Stimulated activated CD4-positive, alpha-beta T cell treated with anti-CD3 and anti-CD28 coated beads, Interleukin-12 subunit alpha, Interleukin-12 subunit beta, amount 100 ng/mL, for 4 hours (primary cell): ENCODE measurements around the gene GJD2.

Experiments
- DNase-seq: peaks from one replicate; pipeline ENCODE4 v3.0.0-alpha.2; 2020

The GJD2 gene

GRCh38 chr15:34772312-34772711 is 17.5 kb upstream of the GJD2 start:
- no peak for DNase-seq

GRCh38 chr15:34769711-34770110 is 14.9 kb upstream of the GJD2 start:
- DNase-seq: no peak

GRCh38 chr15:34768530-34768929 is 13.7 kb upstream of the GJD2 start:
- no peak for DNase-seq

GRCh38 chr15:34765741-34766140 is 10.9 kb upstream of the GJD2 start:
- DNase-seq: no peak

- DNase-seq: no peak
These were observed 6.1 kb upstream of the GJD2 start for GRCh38 chr15:34760909-34761308.

GRCh38 chr15:34759992-34760391 is 5.2 kb upstream of the GJD2 start:
- no peak for DNase-seq

- no peak for DNase-seq
These were observed 4.5 kb upstream of the GJD2 start for GRCh38 chr15:34759347-34759746.

- DNase-seq: no peak
These were observed 2.5 kb upstream of the GJD2 start for GRCh38 chr15:34757262-34757661.

GRCh38 chr15:34755419-34755773 is 598 bp upstream of the GJD2 start:
- DNase-seq: no peak

GRCh38 chr15:34754171-34754601 is 612 bp downstream of the GJD2 start:
- DNase-seq: no peak

GRCh38 chr15:34753236-34753894 is 1.4 kb downstream of the GJD2 start:
- no peak for DNase-seq

- no peak for DNase-seq
These were observed 5.1 kb downstream of the GJD2 start for GRCh38 chr15:34749691-34750090.

- DNase-seq: no peak
These were observed 15.5 kb downstream of the GJD2 start for GRCh38 chr15:34739346-34739745.

- DNase-seq: no peak
These were observed 16.8 kb downstream of the GJD2 start for GRCh38 chr15:34738002-34738401.

- no peak for DNase-seq
These were observed 17.3 kb downstream of the GJD2 start for GRCh38 chr15:34737477-34737876.

GRCh38 chr15:34734303-34734702 is 20.5 kb downstream of the GJD2 start:
- no peak for DNase-seq

GRCh38 chr15:34733621-34734020 is 21.2 kb downstream of the GJD2 start:
- no peak for DNase-seq

GRCh38 chr15:34732430-34732829 is 22.4 kb downstream of the GJD2 start:
- DNase-seq: no peak

GRCh38 chr15:34730701-34731100 is 24.1 kb downstream of the GJD2 start:
- DNase-seq: no peak

GRCh38 chr15:34729886-34730285 is 24.9 kb downstream of the GJD2 start:
- no peak for DNase-seq

GRCh38 chr15:34729056-34729455 is 25.7 kb downstream of the GJD2 start:
- DNase-seq: no peak

- DNase-seq: no peak
These were observed 28.2 kb downstream of the GJD2 start for GRCh38 chr15:34726406-34727100.

- DNase-seq: no peak
These were observed 29.2 kb downstream of the GJD2 start for GRCh38 chr15:34725556-34725955.

GRCh38 chr15:34724481-34724880 is 30.3 kb downstream of the GJD2 start:
- DNase-seq: no peak

GRCh38 chr15:34722439-34722836 is 32.4 kb downstream of the GJD2 start:
- no peak for DNase-seq
